Activated naive CD4-positive, alpha-beta T cell treated with anti-CD3 and anti-CD28 coated beads, Interleukin-2, amount 50 U/mL, for 24 hours (primary cell): ENCODE measurements around the gene POMZP3.
"Not testable (repeated sequence)": the region's sequence is repeated elsewhere in the genome, so short reads cannot be mapped to it uniquely, and the experiment has no call there.

Source experiments
- H3K27ac Mint-ChIP-seq: one replicate; pipeline ENCODE4 v1.8.0; 2021; ENCODE audit warnings: mild to moderate bottlenecking, mixed read lengths
- H3K27me3 Mint-ChIP-seq: one replicate; pipeline ENCODE4 v1.8.0; 2021; ENCODE audit warnings: mixed read lengths
- H3K36me3 Mint-ChIP-seq: one replicate; pipeline ENCODE4 v1.8.0; 2021; ENCODE audit warnings: mixed read lengths
- H3K4me1 Mint-ChIP-seq: one replicate; pipeline ENCODE4 v1.8.0; 2021; ENCODE audit warnings: mixed read lengths
- H3K4me3 Mint-ChIP-seq: one replicate; pipeline ENCODE4 v1.8.0; 2021; ENCODE audit warnings: mild to moderate bottlenecking, mixed read lengths
- H3K9me3 Mint-ChIP-seq: one replicate; pipeline ENCODE4 v1.8.0; 2021; ENCODE audit warnings: mixed read lengths

The POMZP3 gene

GRCh38 chr7:76626989-76627642, at the start of gene POMZP3:
Gene POMZP3, minus strand, starts transcription at chr7:76627279. Its CDS starts 1,215 bp downstream, at chr7:76626064.
- peak within 1 kb of the TSS; percentile 98 for H3K27ac Mint-ChIP-seq
- not testable (repeated sequence) for H3K9me3 Mint-ChIP-seq, H3K36me3 Mint-ChIP-seq, H3K27me3 Mint-ChIP-seq
- H3K4me3 Mint-ChIP-seq, result peak within 1 kb of the TSS; percentile 95
- H3K4me1 Mint-ChIP-seq, result peaks cover 15% of the 10 kb centered on the region

- not testable (repeated sequence) for H3K4me3 Mint-ChIP-seq, H3K36me3 Mint-ChIP-seq, H3K9me3 Mint-ChIP-seq
Observed at GRCh38 chr7:76675783-76676182, 48.7 kb upstream of the POMZP3 start.

GRCh38 chr7:76673346-76673745, 46.3 kb upstream of the POMZP3 start:
- H3K4me3 Mint-ChIP-seq, H3K27ac Mint-ChIP-seq, H3K36me3 Mint-ChIP-seq, H3K9me3 Mint-ChIP-seq, H3K4me1 Mint-ChIP-seq: not testable (repeated sequence)
- peaks cover 12% of the 10 kb centered on the region for H3K27me3 Mint-ChIP-seq

More at GRCh38 chr7:76675783-76676182, 48.7 kb upstream of the POMZP3 start:
- H3K27ac Mint-ChIP-seq, H3K4me1 Mint-ChIP-seq: not testable (repeated sequence)
- H3K27me3 Mint-ChIP-seq, result peaks cover 15% of the 10 kb centered on the region

- H3K27me3 Mint-ChIP-seq, H3K4me1 Mint-ChIP-seq, H3K27ac Mint-ChIP-seq, H3K4me3 Mint-ChIP-seq, H3K36me3 Mint-ChIP-seq, H3K9me3 Mint-ChIP-seq: not testable (repeated sequence)
Observed at GRCh38 chr7:76659212-76659611, 32.1 kb upstream of the POMZP3 start.

- not testable (repeated sequence) for H3K4me1 Mint-ChIP-seq, H3K36me3 Mint-ChIP-seq, H3K27me3 Mint-ChIP-seq, H3K4me3 Mint-ChIP-seq, H3K9me3 Mint-ChIP-seq, H3K27ac Mint-ChIP-seq
Observed at GRCh38 chr7:76656425-76656824, 29.3 kb upstream of the POMZP3 start.

- not testable (repeated sequence) for H3K27me3 Mint-ChIP-seq, H3K36me3 Mint-ChIP-seq, H3K27ac Mint-ChIP-seq, H3K4me3 Mint-ChIP-seq, H3K9me3 Mint-ChIP-seq, H3K4me1 Mint-ChIP-seq
Observed at GRCh38 chr7:76642620-76643019, 15.5 kb upstream of the POMZP3 start.

GRCh38 chr7:76637061-76637691, 10.1 kb upstream of the POMZP3 start:
- H3K4me3 Mint-ChIP-seq, H3K36me3 Mint-ChIP-seq, H3K9me3 Mint-ChIP-seq, H3K4me1 Mint-ChIP-seq, H3K27me3 Mint-ChIP-seq, H3K27ac Mint-ChIP-seq: not testable (repeated sequence)

GRCh38 chr7:76626581-76626980, 498 bp downstream of the POMZP3 start:
- peak overlapping the region; percentile 96 for H3K27ac Mint-ChIP-seq
- H3K4me3 Mint-ChIP-seq, result peak overlapping the region; percentile 95
- not testable (repeated sequence) for H3K27me3 Mint-ChIP-seq, H3K9me3 Mint-ChIP-seq, H3K36me3 Mint-ChIP-seq
- peaks cover 15% of the 10 kb centered on the region for H3K4me1 Mint-ChIP-seq

GRCh38 chr7:76619439-76620190, 7.5 kb downstream of the POMZP3 start:
- not testable (repeated sequence) for H3K36me3 Mint-ChIP-seq, H3K4me3 Mint-ChIP-seq, H3K4me1 Mint-ChIP-seq, H3K27ac Mint-ChIP-seq, H3K27me3 Mint-ChIP-seq, H3K9me3 Mint-ChIP-seq

GRCh38 chr7:76613783-76614182, 13.3 kb downstream of the POMZP3 start:
- H3K36me3 Mint-ChIP-seq, H3K4me1 Mint-ChIP-seq, H3K9me3 Mint-ChIP-seq, H3K27me3 Mint-ChIP-seq, H3K4me3 Mint-ChIP-seq, H3K27ac Mint-ChIP-seq: not testable (repeated sequence)

- H3K27me3 Mint-ChIP-seq, H3K36me3 Mint-ChIP-seq, H3K9me3 Mint-ChIP-seq, H3K27ac Mint-ChIP-seq, H3K4me3 Mint-ChIP-seq: not testable (repeated sequence)
- H3K4me1 Mint-ChIP-seq, result peaks cover 11% of the 10 kb centered on the region
Observed at GRCh38 chr7:76612232-76612631, 14.8 kb downstream of the POMZP3 start.

- not testable (repeated sequence) for H3K27me3 Mint-ChIP-seq, H3K36me3 Mint-ChIP-seq
Observed at GRCh38 chr7:76609864-76610263, 17.2 kb downstream of the POMZP3 start.

GRCh38 chr7:76608469-76608868, 18.6 kb downstream of the POMZP3 start:
- H3K27me3 Mint-ChIP-seq, H3K9me3 Mint-ChIP-seq, H3K4me3 Mint-ChIP-seq, H3K36me3 Mint-ChIP-seq: not testable (repeated sequence)
- H3K27ac Mint-ChIP-seq, result peak overlapping the region; percentile 62
- peaks cover 21% of the 10 kb centered on the region for H3K4me1 Mint-ChIP-seq

More at GRCh38 chr7:76609864-76610263, 17.2 kb downstream of the POMZP3 start:
- H3K4me1 Mint-ChIP-seq, result peaks cover 21% of the 10 kb centered on the region
- not testable (repeated sequence) for H3K9me3 Mint-ChIP-seq, H3K27ac Mint-ChIP-seq, H3K4me3 Mint-ChIP-seq

GRCh38 chr7:76606027-76606426, 21.1 kb downstream of the POMZP3 start:
- Mint-ChIP-seq H3K4me1 (peaks cover 26% of the 10 kb centered on the region), H3K27ac (peak overlapping the region; percentile 41)
- H3K9me3 Mint-ChIP-seq, H3K27me3 Mint-ChIP-seq, H3K36me3 Mint-ChIP-seq, H3K4me3 Mint-ChIP-seq: not testable (repeated sequence)

GRCh38 chr7:76600650-76601049, 26.4 kb downstream of the POMZP3 start:
- H3K4me3 Mint-ChIP-seq, H3K36me3 Mint-ChIP-seq, H3K9me3 Mint-ChIP-seq, H3K27me3 Mint-ChIP-seq: not testable (repeated sequence)
- Mint-ChIP-seq H3K27ac (peak overlapping the region; percentile 86), H3K4me1 (peaks cover 48% of the 10 kb centered on the region)

- peaks cover 53% of the 10 kb centered on the region for H3K4me1 Mint-ChIP-seq
- H3K27me3 Mint-ChIP-seq, H3K4me3 Mint-ChIP-seq, H3K36me3 Mint-ChIP-seq, H3K9me3 Mint-ChIP-seq: not testable (repeated sequence)
- H3K27ac Mint-ChIP-seq, result peak overlapping the region; percentile 86
Observed at GRCh38 chr7:76600116-76600482, 27.0 kb downstream of the POMZP3 start.
